Sigmoid colon (tissue), 4 donors: ENCODE results near the gene FOXP1.

Experiments
- CTCF ChIP-seq, 4 experiments: fragments of 450-650 bp in 3 of 4; fragments of 200-600 bp in 1 of 4; IDR thresholded peaks; one replicate each; pipeline ENCODE4 v1.5.1; 2016 to 2019; ENCODE audit warnings: antibody characterized with exemption in 4 of 4, mild to moderate bottlenecking in 3 of 4, moderate library complexity in 2 of 4
- EP300 ChIP-seq, 4 donors: sonication (generic); formaldehyde crosslinking; IDR thresholded peaks; one replicate each; pipeline ENCODE4 v1.6.1; 2017; ENCODE audit warnings: antibody characterized with exemption in 4 of 4
- POLR2AphosphoS5 ChIP-seq, 4 donors: sonication (generic); formaldehyde crosslinking; IDR thresholded peaks; one replicate each; pipeline ENCODE4 v1.6.1; 2017; ENCODE audit warnings: antibody characterized with exemption in 4 of 4

GRCh38 chr3:70959506-70960291 lies 623.8 kb downstream of the FOXP1 start:
- no peak for TF ChIP-seq POLR2AphosphoS5 (IDR thresholded peaks at IDR 0.05)
- TF ChIP-seq CTCF (IDR thresholded peaks at IDR 0.05) = no peak
- no peak for TF ChIP-seq EP300 (IDR thresholded peaks at IDR 0.05)
